ENCODE measurements around the gene STRIP2.

DNA sequence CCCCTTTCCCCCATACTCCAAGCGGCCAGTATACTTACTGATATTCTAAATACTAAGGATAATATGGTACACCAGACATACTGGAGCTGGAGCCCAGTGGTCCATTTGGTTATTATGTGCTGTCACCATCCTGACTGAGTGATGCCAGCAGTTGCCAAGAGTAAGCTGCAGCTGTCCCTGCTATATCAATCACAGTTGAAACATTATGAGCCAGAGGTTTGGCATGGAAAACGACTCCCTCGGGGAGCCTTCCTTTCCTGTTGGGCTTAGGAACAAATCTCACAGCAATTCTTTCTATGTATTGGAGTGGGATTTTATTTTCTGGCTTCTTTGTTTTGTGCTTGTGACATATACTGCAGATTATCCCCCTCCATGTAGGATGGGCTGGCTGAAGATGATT lies 32.6 kb downstream of the STRIP2 start:
- TF ChIP-seq, protein P1, sequence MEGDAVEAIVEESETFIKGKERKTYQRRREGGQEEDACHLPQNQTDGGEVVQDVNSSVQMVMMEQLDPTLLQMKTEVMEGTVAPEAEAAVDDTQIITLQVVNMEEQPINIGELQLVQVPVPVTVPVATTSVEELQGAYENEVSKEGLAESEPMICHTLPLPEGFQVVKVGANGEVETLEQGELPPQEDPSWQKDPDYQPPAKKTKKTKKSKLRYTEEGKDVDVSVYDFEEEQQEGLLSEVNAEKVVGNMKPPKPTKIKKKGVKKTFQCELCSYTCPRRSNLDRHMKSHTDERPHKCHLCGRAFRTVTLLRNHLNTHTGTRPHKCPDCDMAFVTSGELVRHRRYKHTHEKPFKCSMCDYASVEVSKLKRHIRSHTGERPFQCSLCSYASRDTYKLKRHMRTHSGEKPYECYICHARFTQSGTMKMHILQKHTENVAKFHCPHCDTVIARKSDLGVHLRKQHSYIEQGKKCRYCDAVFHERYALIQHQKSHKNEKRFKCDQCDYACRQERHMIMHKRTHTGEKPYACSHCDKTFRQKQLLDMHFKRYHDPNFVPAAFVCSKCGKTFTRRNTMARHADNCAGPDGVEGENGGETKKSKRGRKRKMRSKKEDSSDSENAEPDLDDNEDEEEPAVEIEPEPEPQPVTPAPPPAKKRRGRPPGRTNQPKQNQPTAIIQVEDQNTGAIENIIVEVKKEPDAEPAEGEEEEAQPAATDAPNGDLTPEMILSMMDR (IDR thresholded peaks at IDR 0.05 in 4 of 5, conservative IDR thresholded peaks at IDR 0.05 in 1 of 5), result no peak
- no peak for TF ChIP-seq POLR2A (IDR thresholded peaks at IDR 0.05)

Measured in gastrocnemius medialis (tissue), 4 donors.